Common myeloid progenitor, CD34-positive (primary cell): Measurements from ENCODE around the gene DYNC1I1. TPM values are rescaled to one million over a fixed set of nuclear protein-coding genes. Genes with fewer than 3 reads are reported as not detected.

Source experiments
- CTCF ChIA-PET: fragments of 350-600 bp; sonication (Branson Sonifier 250); formaldehyde crosslinking; loops from one replicate; lab custom pipeline; 2021; ENCODE audit warnings: antibody characterized with exemption; lab: Charles Lee
- POLR2A ChIA-PET: fragments of 350-600 bp; sonication (Branson Sonifier 250); formaldehyde crosslinking; loops from one replicate; lab custom pipeline; 2021; ENCODE audit warnings: antibody characterized with exemption; lab: Charles Lee
- DNase-seq, 3 donors: peaks; one replicate each; pipeline versions ENCODE4 v3.0.0 to v3.0.0-alpha.2; 2013
- H3K27ac ChIP-seq, 2 experiments: 1 replicate in 1 of 2; 2 replicates in 1 of 2; pipeline ENCODE4 v1.7.0; 2013; ENCODE audit warnings: inconsistent platforms in 2 of 2, low read length in 2 of 2, mild to moderate bottlenecking in 2 of 2, low read depth in 1 of 2, moderate library complexity in 1 of 2; ENCODE audit not compliant: severe bottlenecking in 2 of 2, insufficient read depth in 1 of 2, poor library complexity in 1 of 2
- H3K27me3 ChIP-seq, 5 experiments: replicated peaks in 2 of 5; 1 replicate in 3 of 5; 2 replicates in 2 of 5; pipeline versions ENCODE4 v1.6.1 to v1.7.0; 2013; ENCODE audit warnings: low read length in 4 of 5, mild to moderate bottlenecking in 2 of 5, moderate library complexity in 2 of 5, inconsistent platforms in 1 of 5; ENCODE audit not compliant: insufficient read depth in 5 of 5, control insufficient read depth in 4 of 5
- H3K36me3 ChIP-seq, 4 experiments: 1 replicate in 2 of 4; 2 replicates in 2 of 4; pipeline versions ENCODE4 v1.6.1 to v1.7.0; 2013; ENCODE audit warnings: low read length in 3 of 4, control low read depth in 1 of 4, mild to moderate bottlenecking in 1 of 4; ENCODE audit not compliant: control insufficient read depth in 4 of 4, insufficient read depth in 4 of 4
- H3K4me1 ChIP-seq, 4 experiments: 1 replicate in 3 of 4; 2 replicates in 1 of 4; pipeline versions ENCODE4 v1.6.1 to v1.7.1; 2013; ENCODE audit warnings: low read length in 3 of 4, mild to moderate bottlenecking in 3 of 4, control low read depth in 1 of 4, inconsistent platforms in 1 of 4, moderate library complexity in 1 of 4; ENCODE audit not compliant: control insufficient read depth in 4 of 4, insufficient read depth in 4 of 4; ENCODE audit errors: control extremely low read depth in 1 of 4
- H3K4me3 ChIP-seq, 7 experiments: 1 replicate in 4 of 7; 2 replicates in 3 of 7; pipeline versions ENCODE4 v1.5.1 to v1.7.0; 2013; ENCODE audit warnings: mild to moderate bottlenecking in 7 of 7, low read length in 6 of 7, moderate library complexity in 6 of 7, inconsistent platforms in 2 of 7, low read depth in 2 of 7, control low read depth in 1 of 7; ENCODE audit not compliant: insufficient read depth in 4 of 7, control insufficient read depth in 1 of 7; ENCODE audit errors: extremely low read depth in 1 of 7
- H3K9me3 ChIP-seq, 5 experiments: 1 replicate in 4 of 5; 2 replicates in 1 of 5; pipeline versions ENCODE4 v1.6.1 to v1.7.1; 2013; ENCODE audit warnings: low read length in 4 of 5, mild to moderate bottlenecking in 2 of 5, inconsistent platforms in 1 of 5, low read depth in 1 of 5, moderate library complexity in 1 of 5; ENCODE audit not compliant: control insufficient read depth in 4 of 5, insufficient read depth in 2 of 5; ENCODE audit errors: control extremely low read depth in 1 of 5
- WGBS: methylation state at CpG from one replicate; pipeline ENCODE4 v1.1.5; 2013; ENCODE audit not compliant: insufficient coverage; 5-methylcytosine and 5-hydroxymethylcytosine counted together
- polyA plus RNA-seq: library from polyadenylated mRNA; unstranded; fragments of 120-200 nt; gene quantifications from one replicate; pipeline ENCODE4 v1.2.1, GENCODE V29; 2013

Gene DYNC1I1
- polyA plus RNA-seq, result 0.73 TPM

DNA sequence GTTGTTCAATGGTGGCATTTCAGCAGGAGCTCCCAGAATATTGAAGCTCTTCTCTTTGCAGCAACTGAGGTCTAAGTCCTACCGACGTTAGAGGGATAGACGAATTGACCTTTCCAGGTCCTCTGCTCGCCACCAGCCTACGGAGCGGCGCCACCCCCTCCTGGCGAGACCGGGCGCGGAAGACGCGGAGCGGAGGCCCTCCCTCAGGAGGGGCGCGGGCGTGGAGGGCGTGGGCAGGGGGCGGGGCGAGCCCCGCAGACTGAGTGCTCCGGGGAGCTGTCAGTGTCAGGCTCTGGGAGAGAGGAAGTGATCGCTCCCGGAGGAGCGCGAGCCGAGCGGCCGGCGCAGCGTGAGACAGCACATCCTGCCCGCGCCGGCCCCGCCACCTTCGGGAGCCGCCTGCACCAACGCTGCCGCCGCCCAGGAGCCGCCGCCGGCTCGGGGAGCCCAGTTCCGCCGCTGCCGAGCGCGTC is at the start of gene DYNC1I1:
Gene DYNC1I1 (plus strand): TSS at position 257 of the 473 bp plus-strand sequence. CDS start 32,176 bp downstream, outside the sequence.
- WGBS, result 0% methylated on average over 39 of the region's 49 CpGs
- ChIA-PET CTCF (interaction anchor here (0.6 to 1.6 kb wide), 3 partner anchors 11 to 300 kb away, joined by 3 to 4 read pairs (median 4); no protein-coding TSS in a partner anchor), POLR2A (no interaction called here)
- Histone ChIP-seq H3K9me3 (no peaks in the 10 kb centered on the region), H3K4me1 (peaks cover 0 to 14% (median 12%) of the 10 kb centered on the region in 4 experiments), H3K36me3 (no peaks in the 10 kb centered on the region), H3K27me3 (peaks cover 0 to 14% (median 0%) of the 10 kb centered on the region in 5 experiments), H3K27ac (no peak within 1 kb of the TSS), H3K4me3 (peak within 1 kb of the TSS; percentile 53 to 83 (median 66))
- DNase-seq, result peak; percentile 61 to 76 (median 74)

GRCh38 chr7:95723583-95724180 is 48.7 kb upstream of the DYNC1I1 start:
- H3K4me1 ChIP-seq, result no peaks in the 10 kb centered on the region
- CTCF ChIA-PET, result interaction anchor here (0.7 to 9.1 kb wide), 12 partner anchors 8 to 1336 kb away, joined by 3 to 131 read pairs (median 4); partner anchors contain the start of gene DYNC1I1
- DNase-seq, result peak; percentile 63 to 78 (median 74)

GRCh38 chr7:95725205-95725604 is 47.1 kb upstream of the DYNC1I1 start:
- peaks cover 0 to 2% (median 0%) of the 10 kb centered on the region in 5 experiments for H3K27me3 ChIP-seq
- H3K36me3 ChIP-seq, result no peaks in the 10 kb centered on the region
- ChIA-PET CTCF (interaction anchor here (0.9 to 9.1 kb wide), 6 partner anchors 8 to 191 kb away, joined by 3 to 131 read pairs (median 4); partner anchors contain the start of gene DYNC1I1), POLR2A (no interaction called here)
- no peak overlapping the region for H3K27ac ChIP-seq
- no peak overlapping the region for H3K4me3 ChIP-seq
- 100% methylated on average over 1 of the region's 1 CpG for WGBS
- DNase-seq, result no peak
- H3K9me3 ChIP-seq, result no peaks in the 10 kb centered on the region
- no peaks in the 10 kb centered on the region for H3K4me1 ChIP-seq

More at GRCh38 chr7:95723583-95724180, 48.7 kb upstream of the DYNC1I1 start:
- H3K9me3 ChIP-seq, result no peaks in the 10 kb centered on the region
- POLR2A ChIA-PET, result no interaction called here
- no peak overlapping the region for H3K4me3 ChIP-seq
- peaks cover 0 to 2% (median 0%) of the 10 kb centered on the region in 5 experiments for H3K27me3 ChIP-seq
- WGBS, result no CpG with 5 or more reads among the region's 2 CpGs
- no peaks in the 10 kb centered on the region for H3K36me3 ChIP-seq
- no peak overlapping the region for H3K27ac ChIP-seq

- DNase-seq, result no peak
- POLR2A ChIA-PET, result no interaction called here
- Histone ChIP-seq H3K27me3 (peaks cover 0 to 6% (median 0%) of the 10 kb centered on the region in 5 experiments), H3K4me1 (no peaks in the 10 kb centered on the region), H3K27ac (no peak overlapping the region), H3K36me3 (no peaks in the 10 kb centered on the region), H3K4me3 (no peak overlapping the region), H3K9me3 (no peaks in the 10 kb centered on the region)
- CTCF ChIA-PET, result interaction anchor here (0.9 to 2.6 kb wide), 2 partner anchors 141 to 154 kb away, joined by 3 to 9 read pairs; no protein-coding TSS in a partner anchor
- 90% methylated on average over 2 of the region's 4 CpGs for WGBS
These were observed 41.7 kb upstream of the DYNC1I1 start for GRCh38 chr7:95730493-95731280.

DNA sequence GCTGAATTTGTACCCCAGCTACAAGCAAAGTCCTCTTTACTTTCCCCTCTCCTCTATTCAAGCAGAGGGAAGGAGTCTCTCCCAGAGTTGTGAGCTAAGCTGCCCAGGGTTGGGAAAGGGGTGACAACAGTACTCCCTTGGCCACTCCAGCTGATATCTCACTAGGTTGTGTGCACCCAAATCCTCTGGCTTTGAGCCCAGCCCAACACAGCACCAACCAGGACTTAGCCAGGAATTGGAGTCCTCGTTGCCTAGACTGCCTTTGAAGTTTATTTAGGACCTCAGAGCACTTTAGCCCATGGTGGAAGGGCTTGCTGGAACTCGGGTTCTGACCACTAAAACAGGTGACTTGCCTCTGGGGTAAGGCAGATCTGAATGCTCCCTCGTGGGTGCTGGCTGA is 35.7 kb upstream of the DYNC1I1 start:
- Histone ChIP-seq H3K27me3 (peaks cover 0 to 2% (median 0%) of the 10 kb centered on the region in 5 experiments), H3K27ac (no peak overlapping the region), H3K36me3 (no peaks in the 10 kb centered on the region), H3K4me3 (no peak overlapping the region), H3K4me1 (no peaks in the 10 kb centered on the region), H3K9me3 (no peaks in the 10 kb centered on the region)
- CTCF ChIA-PET, result interaction anchor here (0.6 to 1.4 kb wide), 3 partner anchors 20 to 261 kb away, joined by 3 read pairs; no protein-coding TSS in a partner anchor
- no peak for DNase-seq
- 83% methylated on average over 3 of the region's 3 CpGs for WGBS
- POLR2A ChIA-PET, result no interaction called here

DNA sequence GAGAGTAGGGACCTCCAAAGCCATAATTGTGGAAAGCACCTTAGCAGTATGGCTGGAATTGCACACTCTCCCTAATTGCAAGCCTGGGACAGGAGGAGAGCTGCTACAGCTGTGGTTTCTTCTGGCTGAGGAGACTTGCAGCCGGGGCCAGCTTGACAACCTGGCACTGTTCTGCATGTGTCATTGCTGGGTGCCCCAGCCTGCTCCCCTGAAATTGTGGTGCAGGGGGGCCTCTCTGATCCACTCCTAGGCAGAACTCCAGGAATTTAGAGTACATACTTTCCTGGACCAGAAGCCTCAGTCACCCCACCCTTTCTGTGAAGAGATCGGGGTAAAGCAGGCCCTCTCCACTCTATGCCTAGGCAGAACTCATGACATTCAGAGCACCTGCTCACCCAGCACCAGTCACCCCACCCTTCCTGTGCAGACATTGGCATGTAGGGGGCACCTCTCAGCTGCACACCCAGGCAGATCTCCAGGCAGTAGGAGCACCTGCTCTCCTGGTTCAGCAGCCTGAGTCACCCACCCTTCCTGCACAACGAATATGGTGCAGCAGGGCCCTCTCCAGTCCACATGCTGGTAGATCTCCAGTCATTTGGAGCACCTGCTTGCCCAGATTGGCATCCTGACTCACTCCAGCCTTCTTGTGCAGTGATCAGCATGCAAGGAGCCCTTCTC is 34.4 kb upstream of the DYNC1I1 start:
- Histone ChIP-seq H3K4me3 (no peak overlapping the region), H3K27ac (no peak overlapping the region), H3K4me1 (no peaks in the 10 kb centered on the region), H3K27me3 (peaks cover 0 to 1% (median 0%) of the 10 kb centered on the region in 5 experiments), H3K36me3 (no peaks in the 10 kb centered on the region), H3K9me3 (no peaks in the 10 kb centered on the region)
- DNase-seq, result no peak
- ChIA-PET CTCF (interaction anchor here (1.4 kb wide), 1 partner anchor 262 kb away, joined by 3 read pairs; no protein-coding TSS in a partner anchor), POLR2A (no interaction called here)
- 58% methylated on average over 2 of the region's 3 CpGs for WGBS
